Measurements from ENCODE around the gene PHLDA2.
A peak's percentile ranks its signal among the peaks of the same experiment; 100 is the strongest.

PHLDA2 gene

GRCh38 chr11:2928605-2929530 lies at the start of gene PHLDA2:
TSS of gene PHLDA2 (minus strand) at chr11:2929420. CDS start at chr11:2929364, 56 bp downstream.
- DNase-seq: peak in 1 of 2 experiments; percentile 46

GRCh38 chr11:2977113-2977512 lies 47.9 kb upstream of the PHLDA2 start:
- no peak for DNase-seq

- no peak for DNase-seq
Measured at GRCh38 chr11:2976294-2977063, 47.3 kb upstream of the PHLDA2 start.

- peak; percentile 9 to 23 for DNase-seq
Measured at GRCh38 chr11:2975594-2975993, 46.4 kb upstream of the PHLDA2 start.

- no peak for DNase-seq
Measured at GRCh38 chr11:2974272-2974671, 45.1 kb upstream of the PHLDA2 start.

- DNase-seq: no peak
Measured at GRCh38 chr11:2968341-2968900, 39.2 kb upstream of the PHLDA2 start.

GRCh38 chr11:2964782-2965181 lies 35.6 kb upstream of the PHLDA2 start:
- no peak for DNase-seq

GRCh38 chr11:2963761-2964160 lies 34.5 kb upstream of the PHLDA2 start:
- no peak for DNase-seq

GRCh38 chr11:2963112-2963754 lies 34.0 kb upstream of the PHLDA2 start:
- no peak for DNase-seq

- DNase-seq: no peak
Measured at GRCh38 chr11:2961080-2961479, 31.9 kb upstream of the PHLDA2 start.

- no peak for DNase-seq
Measured at GRCh38 chr11:2960139-2960538, 30.9 kb upstream of the PHLDA2 start.

- no peak for DNase-seq
Measured at GRCh38 chr11:2958251-2958650, 29.0 kb upstream of the PHLDA2 start.

GRCh38 chr11:2955906-2956476 lies 26.8 kb upstream of the PHLDA2 start:
- DNase-seq: no peak

- no peak for DNase-seq
Measured at GRCh38 chr11:2954263-2954662, 25.0 kb upstream of the PHLDA2 start.

GRCh38 chr11:2952290-2952689 lies 23.1 kb upstream of the PHLDA2 start:
- DNase-seq: no peak

GRCh38 chr11:2951231-2952110 lies 22.3 kb upstream of the PHLDA2 start:
- no peak for DNase-seq

GRCh38 chr11:2950825-2951224 lies 21.6 kb upstream of the PHLDA2 start:
- no peak for DNase-seq

- no peak for DNase-seq
Measured at GRCh38 chr11:2949920-2950319, 20.7 kb upstream of the PHLDA2 start.

GRCh38 chr11:2947744-2948143 lies 18.5 kb upstream of the PHLDA2 start:
- no peak for DNase-seq

- no peak for DNase-seq
Measured at GRCh38 chr11:2945757-2946287, 16.6 kb upstream of the PHLDA2 start.

GRCh38 chr11:2945031-2945756 lies 16.0 kb upstream of the PHLDA2 start:
- no peak for DNase-seq

Measured in NCI-H446 (cell line).